ENCODE data around the gene NPAS2.

Gene NPAS2

GRCh38 chr2:100869120-100869519, 49.2 kb downstream of the NPAS2 start:
- no peak for TF ChIP-seq CTCF (IDR thresholded peaks at IDR 0.05; ENCODE audit: low read length, missing control alignments)
- DNase-seq (ENCODE audit: low read depth), result no peak
- H3K4me3 ChIP-seq (replicated peaks; ENCODE audit: low read depth, low read length), result no peak overlapping the region

DNA sequence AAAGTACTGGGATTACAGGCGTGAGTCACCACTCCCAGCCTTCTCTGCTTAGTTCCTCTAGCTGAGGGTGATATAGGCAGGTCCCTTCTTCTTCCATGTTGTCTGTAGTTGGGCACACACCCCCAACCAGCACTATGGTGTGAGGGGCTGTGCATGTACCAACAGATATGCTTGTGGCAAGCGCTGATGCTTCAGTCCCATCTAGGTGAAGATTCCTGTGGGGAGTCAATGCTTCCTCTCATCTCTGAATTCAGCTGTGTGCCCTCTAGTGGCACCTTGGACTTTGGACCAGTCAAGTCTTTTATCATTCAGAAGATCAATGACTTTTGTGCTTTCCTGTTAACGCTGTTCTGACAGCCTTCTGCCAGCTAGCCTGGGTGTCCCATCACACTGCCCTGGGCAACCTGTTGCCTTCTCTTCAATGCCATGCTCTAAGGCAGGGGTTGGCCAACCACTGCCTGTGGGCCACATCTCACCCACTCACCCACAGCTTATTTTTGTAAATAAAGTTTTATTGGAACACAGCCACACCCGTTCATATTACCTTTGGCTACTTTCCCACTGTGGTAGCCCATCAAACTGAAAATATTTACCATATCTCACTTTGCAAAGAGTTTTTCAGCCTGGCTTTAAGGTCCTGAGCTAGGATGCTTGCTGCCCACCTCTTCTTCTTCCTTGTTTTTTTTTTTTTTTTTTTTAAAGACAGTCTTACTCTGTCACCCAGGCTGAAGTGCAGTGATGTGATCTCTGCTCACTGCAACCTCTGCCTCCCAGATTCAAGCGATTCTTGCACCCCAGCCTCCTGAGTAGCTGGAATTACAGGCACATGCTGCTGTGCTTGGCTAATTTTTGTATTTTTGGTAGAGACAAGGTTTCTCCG, 51.0 kb downstream of the NPAS2 start:
- no peak for DNase-seq (ENCODE audit: low read depth)
- H3K4me3 ChIP-seq (replicated peaks; ENCODE audit: low read depth, low read length), result no peak overlapping the region
- TF ChIP-seq CTCF (IDR thresholded peaks at IDR 0.05; ENCODE audit: low read length, missing control alignments), result peak; percentile 24

DNA sequence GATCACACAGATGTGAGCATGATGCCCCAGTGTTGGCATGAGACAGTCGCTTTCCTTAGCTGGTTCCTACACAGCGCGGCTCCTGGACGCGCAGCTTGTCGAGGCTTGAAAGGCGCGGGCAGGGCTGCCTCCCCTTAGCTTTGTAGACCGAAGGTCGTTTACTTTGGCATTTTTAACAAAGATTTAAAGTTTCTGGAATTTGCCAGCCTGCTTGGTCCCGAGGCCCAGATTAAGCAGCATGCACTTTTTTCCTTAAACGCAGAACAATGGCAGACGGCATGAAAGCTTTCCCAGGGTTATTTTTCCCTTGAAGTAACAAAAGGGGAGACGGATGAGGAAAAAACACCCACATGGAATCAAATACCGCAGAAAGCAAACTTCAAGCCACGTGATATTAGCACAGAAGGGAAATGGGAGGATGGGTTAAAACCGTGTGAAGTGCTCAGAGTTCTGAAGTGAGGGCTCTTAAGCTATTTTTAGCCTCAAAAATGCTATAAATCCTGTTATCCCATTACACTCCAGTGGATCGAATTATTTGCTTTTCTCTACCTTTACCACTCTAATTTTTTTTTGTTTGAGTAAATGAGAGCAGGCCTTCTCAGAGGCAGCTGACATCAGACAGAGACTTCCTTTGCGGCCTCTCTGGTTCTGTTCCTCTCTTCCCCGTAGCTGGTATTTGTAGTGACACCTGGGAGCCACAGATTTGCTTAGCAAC, 55.7 kb downstream of the NPAS2 start:
- TF ChIP-seq CTCF (IDR thresholded peaks at IDR 0.05; ENCODE audit: low read length, missing control alignments), result no peak
- no peak overlapping the region for H3K4me3 ChIP-seq (replicated peaks; ENCODE audit: low read depth, low read length)
- no peak for DNase-seq (ENCODE audit: low read depth)

GRCh38 chr2:100876231-100876860, 56.4 kb downstream of the NPAS2 start:
- no peak for DNase-seq (ENCODE audit: low read depth)
- H3K4me3 ChIP-seq (replicated peaks; ENCODE audit: low read depth, low read length), result no peak overlapping the region
- no peak for TF ChIP-seq CTCF (IDR thresholded peaks at IDR 0.05; ENCODE audit: low read length, missing control alignments)

DNA sequence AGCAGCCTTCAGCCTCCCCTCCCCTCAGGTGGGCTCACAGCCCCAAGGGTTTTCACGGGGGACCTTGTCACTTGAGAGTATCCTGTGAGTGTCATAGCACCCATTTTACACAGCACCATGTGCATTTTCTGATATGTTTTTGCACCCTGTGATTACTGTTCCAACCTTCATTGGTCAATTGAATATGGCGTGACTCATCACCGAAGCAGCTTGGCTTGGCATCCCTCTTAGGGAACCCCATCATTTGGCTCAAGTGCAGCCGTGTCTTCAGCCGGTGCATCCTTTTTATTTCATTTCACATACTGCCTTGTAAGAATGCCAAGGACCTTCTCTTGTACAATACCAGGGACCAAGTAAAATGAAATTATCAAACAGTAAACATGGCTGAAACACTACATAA, 57.6 kb downstream of the NPAS2 start:
- TF ChIP-seq CTCF (IDR thresholded peaks at IDR 0.05; ENCODE audit: low read length, missing control alignments), result no peak
- no peak overlapping the region for H3K4me3 ChIP-seq (replicated peaks; ENCODE audit: low read depth, low read length)
- peak; percentile 75 for DNase-seq (ENCODE audit: low read depth)

GRCh38 chr2:100878000-100878791, 58.3 kb downstream of the NPAS2 start:
- no peak for TF ChIP-seq CTCF (IDR thresholded peaks at IDR 0.05; ENCODE audit: low read length, missing control alignments)
- H3K4me3 ChIP-seq (replicated peaks; ENCODE audit: low read depth, low read length), result no peak overlapping the region
- no peak for DNase-seq (ENCODE audit: low read depth)
